HG03103 (cell line): Measurements from ENCODE around the gene PTPRK.
A peak's percentile ranks its signal among the peaks of the same experiment; 100 is the strongest.

Experiments
- ATAC-seq: cut with Tn5 transposase; IDR thresholded peaks from one replicate; pipeline ENCODE4 v1.9.1; 2021; ENCODE audit warnings: low read depth; ENCODE audit not compliant: unreplicated experiment

The PTPRK gene

GRCh38 chr6:128352366-128352765 lies 168.0 kb downstream of the PTPRK start:
- no peak for ATAC-seq

GRCh38 chr6:128351255-128351514 lies 169.2 kb downstream of the PTPRK start:
- no peak for ATAC-seq

GRCh38 chr6:128350416-128351254 lies 169.8 kb downstream of the PTPRK start:
- ATAC-seq: no peak

- no peak for ATAC-seq
Observed at GRCh38 chr6:128347123-128347522, 173.3 kb downstream of the PTPRK start.

GRCh38 chr6:128346569-128346968 lies 173.8 kb downstream of the PTPRK start:
- no peak for ATAC-seq

GRCh38 chr6:128345278-128345677 lies 175.1 kb downstream of the PTPRK start:
- no peak for ATAC-seq

GRCh38 chr6:128343706-128344105 lies 176.7 kb downstream of the PTPRK start:
- ATAC-seq: no peak

GRCh38 chr6:128339635-128340450 lies 180.6 kb downstream of the PTPRK start:
- ATAC-seq: no peak

- ATAC-seq: no peak
Observed at GRCh38 chr6:128337619-128338018, 182.8 kb downstream of the PTPRK start.

GRCh38 chr6:128336436-128337095 lies 183.8 kb downstream of the PTPRK start:
- no peak for ATAC-seq

GRCh38 chr6:128335963-128336362 lies 184.4 kb downstream of the PTPRK start:
- ATAC-seq: no peak

GRCh38 chr6:128333581-128334223 lies 186.7 kb downstream of the PTPRK start:
- no peak for ATAC-seq

GRCh38 chr6:128327890-128328289 lies 192.5 kb downstream of the PTPRK start:
- ATAC-seq: peak; percentile 93

- ATAC-seq: no peak
Observed at GRCh38 chr6:128323011-128323410, 197.4 kb downstream of the PTPRK start.

- no peak for ATAC-seq
Observed at GRCh38 chr6:128319946-128320345, 200.5 kb downstream of the PTPRK start.

- no peak for ATAC-seq
Observed at GRCh38 chr6:128319157-128319556, 201.2 kb downstream of the PTPRK start.

GRCh38 chr6:128316258-128316929 lies 204.0 kb downstream of the PTPRK start:
- ATAC-seq: no peak

GRCh38 chr6:128314190-128314589 lies 206.2 kb downstream of the PTPRK start:
- ATAC-seq: no peak

- ATAC-seq: no peak
Observed at GRCh38 chr6:128311944-128312570, 208.3 kb downstream of the PTPRK start.

GRCh38 chr6:128310451-128310850 lies 209.9 kb downstream of the PTPRK start:
- no peak for ATAC-seq
